ENCODE data around the gene FHIP2A. TPM values are rescaled to one million over a fixed set of nuclear protein-coding genes. Genes with fewer than 3 reads are reported as not detected.
"Not testable (repeated sequence)": the region's sequence is repeated elsewhere in the genome, so short reads cannot be mapped to it uniquely, and the experiment has no call there.

FHIP2A gene
- polyA plus RNA-seq, 1 donor, result 18.8 TPM

DNA sequence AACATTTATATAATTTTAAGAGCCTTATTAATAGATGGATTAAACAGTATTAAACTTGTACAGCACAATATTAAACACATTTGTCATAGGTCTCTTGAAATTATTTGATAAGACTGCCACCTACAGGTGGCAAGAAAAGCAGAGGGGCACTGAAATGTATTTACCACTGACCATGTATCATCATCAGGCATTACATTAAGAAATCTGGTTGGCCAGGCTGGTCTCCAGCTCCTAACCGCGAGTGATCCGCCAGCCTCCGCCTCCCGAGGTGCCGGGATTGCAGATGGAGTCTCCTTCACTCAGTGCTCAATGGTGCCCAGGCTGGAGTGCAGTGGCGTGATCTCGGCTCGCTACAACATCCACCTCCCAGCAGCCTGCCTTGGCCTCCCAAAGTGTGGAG is 35.1 kb upstream of the FHIP2A start:
- not testable (repeated sequence) for H3K4me1 ChIP-seq (ENCODE audit: control insufficient read depth, insufficient read depth, low read length); H3K27ac ChIP-seq (ENCODE audit: low read length); H3K9me3 ChIP-seq (ENCODE audit: control insufficient read depth, low read depth, low read length); H3K4me3 ChIP-seq (ENCODE audit: low read length); H3K27me3 ChIP-seq (ENCODE audit: control insufficient read depth, insufficient read depth, low read length); H3K36me3 ChIP-seq (ENCODE audit: control insufficient read depth, insufficient read depth, low read length)
- peak in 1 of 2 donors; percentile 25 for DNase-seq
- WGBS (ENCODE audit: insufficient coverage, low lambda C conversion rate), result no CpG with 5 or more reads among the region's 9 CpGs

DNA sequence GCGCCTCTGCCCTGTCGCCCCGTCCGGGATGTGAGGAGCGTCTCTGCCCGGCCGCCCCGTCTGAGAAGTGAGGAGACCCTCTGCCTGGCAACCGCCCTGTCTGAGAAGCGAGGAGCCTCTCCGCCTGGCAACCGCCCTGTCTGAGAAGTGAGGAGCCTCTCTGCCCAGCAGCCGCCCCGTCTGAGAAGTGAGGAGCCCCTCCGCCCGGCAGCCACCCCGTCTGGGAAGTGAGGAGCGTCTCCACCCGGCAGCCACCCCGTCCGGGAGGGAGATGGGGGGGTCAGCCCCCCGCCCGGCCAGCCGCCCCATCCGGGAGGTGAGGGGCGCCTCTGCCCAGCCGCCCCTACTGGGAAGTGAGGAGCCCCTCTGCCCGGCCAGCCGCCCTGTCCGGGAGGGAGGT is 34.4 kb upstream of the FHIP2A start:
- H3K27ac ChIP-seq (ENCODE audit: low read length); H3K4me3 ChIP-seq (ENCODE audit: low read length); DNase-seq; H3K9me3 ChIP-seq (ENCODE audit: control insufficient read depth, low read depth, low read length); H3K27me3 ChIP-seq (ENCODE audit: control insufficient read depth, insufficient read depth, low read length); H3K36me3 ChIP-seq (ENCODE audit: control insufficient read depth, insufficient read depth, low read length); H3K4me1 ChIP-seq (ENCODE audit: control insufficient read depth, insufficient read depth, low read length): not testable (repeated sequence)
- WGBS (ENCODE audit: insufficient coverage, low lambda C conversion rate), result no CpG with 5 or more reads among the region's 30 CpGs

DNA sequence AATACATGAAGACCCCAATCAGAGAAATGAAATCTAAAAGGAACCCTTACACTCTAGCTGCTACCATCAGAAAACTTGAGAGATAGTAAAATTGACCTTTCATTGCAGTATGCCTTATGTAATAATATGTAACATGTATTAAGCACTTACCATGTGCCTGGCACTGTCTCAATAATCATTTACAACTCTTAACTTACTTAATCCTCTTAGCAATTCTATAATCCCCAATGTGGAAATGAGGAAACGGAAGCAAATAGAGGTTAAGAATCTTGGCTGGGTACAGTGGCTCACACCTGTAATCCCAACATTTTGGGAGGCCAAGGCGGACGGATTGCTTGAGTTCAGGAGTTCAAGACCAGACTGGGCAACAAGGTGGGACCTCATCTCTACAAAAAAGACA is 29.8 kb upstream of the FHIP2A start:
- no peak overlapping the region for H3K27ac ChIP-seq (ENCODE audit: low read length)

DNA sequence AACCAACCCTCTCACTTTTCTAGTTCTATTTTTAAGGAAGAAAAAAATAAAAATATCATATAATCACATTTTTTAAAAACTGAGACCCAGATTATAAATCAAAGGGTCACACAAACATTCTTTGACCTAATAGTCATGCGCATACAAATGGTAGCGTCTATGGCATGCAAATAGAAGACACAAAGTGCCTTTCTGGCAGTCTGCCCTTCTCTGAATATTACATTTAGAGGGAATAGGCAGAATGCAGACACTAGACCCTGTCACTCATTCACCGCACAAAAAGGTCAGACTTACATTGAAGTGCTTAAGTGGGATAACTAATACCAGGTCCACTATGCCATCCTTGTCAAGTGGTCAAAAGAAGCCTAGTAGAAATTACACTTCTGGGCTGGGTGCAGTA is 26.5 kb upstream of the FHIP2A start:
- Histone ChIP-seq H3K9me3 (ENCODE audit: control insufficient read depth, low read depth, low read length) (no peaks in the 10 kb centered on the region), H3K4me3 (ENCODE audit: low read length) (no peak overlapping the region), H3K27me3 (ENCODE audit: control insufficient read depth, insufficient read depth, low read length) (no peaks in the 10 kb centered on the region), H3K4me1 (ENCODE audit: control insufficient read depth, insufficient read depth, low read length) (no peaks in the 10 kb centered on the region), H3K27ac (ENCODE audit: low read length) (no peak overlapping the region), H3K36me3 (ENCODE audit: control insufficient read depth, insufficient read depth, low read length) (no peaks in the 10 kb centered on the region)
- WGBS (ENCODE audit: insufficient coverage, low lambda C conversion rate), result no CpG with 5 or more reads among the region's 3 CpGs
- no peak for DNase-seq

More for the DNA sequence above, 29.8 kb upstream of the FHIP2A start:
- no peak for DNase-seq
- H3K4me1 ChIP-seq (ENCODE audit: control insufficient read depth, insufficient read depth, low read length), result no peaks in the 10 kb centered on the region
- no peaks in the 10 kb centered on the region for H3K27me3 ChIP-seq (ENCODE audit: control insufficient read depth, insufficient read depth, low read length)
- no peak overlapping the region for H3K4me3 ChIP-seq (ENCODE audit: low read length)
- H3K9me3 ChIP-seq (ENCODE audit: control insufficient read depth, low read depth, low read length), result no peaks in the 10 kb centered on the region
- no peaks in the 10 kb centered on the region for H3K36me3 ChIP-seq (ENCODE audit: control insufficient read depth, insufficient read depth, low read length)
- no CpG with 5 or more reads among the region's 3 CpGs for WGBS (ENCODE audit: insufficient coverage, low lambda C conversion rate)

DNA sequence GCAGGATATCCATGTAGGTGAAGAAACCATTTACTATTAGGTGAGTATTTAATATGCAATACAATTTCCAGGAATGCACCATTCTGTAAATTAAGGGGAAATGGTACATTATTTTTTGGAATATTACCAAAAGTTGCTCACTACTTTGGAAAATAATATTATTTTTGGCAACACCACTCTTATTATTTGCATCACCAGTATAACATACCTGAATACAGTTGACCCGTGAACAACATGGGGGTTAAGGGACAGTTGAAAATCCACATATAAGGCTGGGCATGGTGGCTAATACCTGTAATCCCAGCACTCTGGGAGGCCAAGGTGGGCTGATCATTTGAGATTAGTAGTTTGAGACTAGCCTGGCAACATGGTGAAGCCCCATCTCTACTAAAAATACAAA is 21.2 kb upstream of the FHIP2A start:
- Histone ChIP-seq H3K27me3 (ENCODE audit: control insufficient read depth, insufficient read depth, low read length) (no peaks in the 10 kb centered on the region), H3K4me3 (ENCODE audit: low read length) (no peak overlapping the region), H3K4me1 (ENCODE audit: control insufficient read depth, insufficient read depth, low read length) (no peaks in the 10 kb centered on the region), H3K27ac (ENCODE audit: low read length) (no peak overlapping the region), H3K36me3 (ENCODE audit: control insufficient read depth, insufficient read depth, low read length) (no peaks in the 10 kb centered on the region), H3K9me3 (ENCODE audit: control insufficient read depth, low read depth, low read length) (no peaks in the 10 kb centered on the region)
- WGBS (ENCODE audit: insufficient coverage, low lambda C conversion rate), result no CpG with 5 or more reads among the region's 1 CpG
- DNase-seq, result no peak

DNA sequence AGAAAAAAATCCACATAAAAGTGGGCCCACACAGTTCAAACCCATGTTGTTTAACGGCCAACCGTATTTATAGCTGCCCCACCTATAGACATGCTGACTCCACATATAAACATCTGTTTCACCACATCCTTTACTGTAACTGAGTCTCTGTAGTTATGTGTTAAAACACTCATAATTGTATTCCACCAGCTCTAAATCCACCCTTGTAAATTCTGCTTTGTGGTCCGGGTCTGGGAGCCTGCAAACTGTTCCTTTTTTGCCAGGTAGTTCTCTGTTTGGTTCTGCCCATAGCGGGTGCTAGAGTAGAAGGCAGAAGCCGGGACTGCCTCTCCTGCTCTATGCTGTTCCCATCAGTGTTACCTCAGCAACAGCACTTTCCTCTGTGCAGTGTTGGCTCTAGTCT is 20.2 kb upstream of the FHIP2A start:
- no peaks in the 10 kb centered on the region for H3K36me3 ChIP-seq (ENCODE audit: control insufficient read depth, insufficient read depth, low read length)
- no peak overlapping the region for H3K27ac ChIP-seq (ENCODE audit: low read length)
- H3K4me3 ChIP-seq (ENCODE audit: low read length), result no peak overlapping the region
- no peak for DNase-seq
- no peaks in the 10 kb centered on the region for H3K27me3 ChIP-seq (ENCODE audit: control insufficient read depth, insufficient read depth, low read length)
- no peaks in the 10 kb centered on the region for H3K9me3 ChIP-seq (ENCODE audit: control insufficient read depth, low read depth, low read length)
- H3K4me1 ChIP-seq (ENCODE audit: control insufficient read depth, insufficient read depth, low read length), result no peaks in the 10 kb centered on the region
- WGBS (ENCODE audit: insufficient coverage, low lambda C conversion rate), result no CpG with 5 or more reads among the region's 5 CpGs

DNA sequence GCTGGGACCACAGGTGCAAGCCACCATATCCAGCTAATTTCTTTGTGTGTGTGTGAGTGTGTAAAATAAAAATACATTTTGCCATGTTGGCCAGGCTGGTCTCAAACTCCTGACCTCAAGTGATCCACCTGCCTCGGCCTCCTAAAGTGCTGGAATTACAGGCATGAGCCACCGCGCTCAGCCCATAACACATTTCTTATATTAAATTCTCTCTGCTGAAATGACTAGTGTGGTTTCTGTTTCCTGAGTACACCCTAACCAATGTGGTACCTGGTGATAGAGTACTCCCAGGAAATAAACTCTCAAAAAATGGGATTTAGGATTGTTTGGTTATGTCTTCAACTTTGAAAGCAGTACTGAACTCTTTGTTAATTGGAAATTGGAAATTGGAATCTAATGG is 19.4 kb upstream of the FHIP2A start:
- Histone ChIP-seq H3K27me3 (ENCODE audit: control insufficient read depth, insufficient read depth, low read length) (no peaks in the 10 kb centered on the region), H3K4me3 (ENCODE audit: low read length) (no peak overlapping the region), H3K4me1 (ENCODE audit: control insufficient read depth, insufficient read depth, low read length) (no peaks in the 10 kb centered on the region), H3K36me3 (ENCODE audit: control insufficient read depth, insufficient read depth, low read length) (no peaks in the 10 kb centered on the region), H3K27ac (ENCODE audit: low read length) (no peak overlapping the region), H3K9me3 (ENCODE audit: control insufficient read depth, low read depth, low read length) (no peaks in the 10 kb centered on the region)
- WGBS (ENCODE audit: insufficient coverage, low lambda C conversion rate), result no CpG with 5 or more reads among the region's 3 CpGs
- DNase-seq, result no peak

DNA sequence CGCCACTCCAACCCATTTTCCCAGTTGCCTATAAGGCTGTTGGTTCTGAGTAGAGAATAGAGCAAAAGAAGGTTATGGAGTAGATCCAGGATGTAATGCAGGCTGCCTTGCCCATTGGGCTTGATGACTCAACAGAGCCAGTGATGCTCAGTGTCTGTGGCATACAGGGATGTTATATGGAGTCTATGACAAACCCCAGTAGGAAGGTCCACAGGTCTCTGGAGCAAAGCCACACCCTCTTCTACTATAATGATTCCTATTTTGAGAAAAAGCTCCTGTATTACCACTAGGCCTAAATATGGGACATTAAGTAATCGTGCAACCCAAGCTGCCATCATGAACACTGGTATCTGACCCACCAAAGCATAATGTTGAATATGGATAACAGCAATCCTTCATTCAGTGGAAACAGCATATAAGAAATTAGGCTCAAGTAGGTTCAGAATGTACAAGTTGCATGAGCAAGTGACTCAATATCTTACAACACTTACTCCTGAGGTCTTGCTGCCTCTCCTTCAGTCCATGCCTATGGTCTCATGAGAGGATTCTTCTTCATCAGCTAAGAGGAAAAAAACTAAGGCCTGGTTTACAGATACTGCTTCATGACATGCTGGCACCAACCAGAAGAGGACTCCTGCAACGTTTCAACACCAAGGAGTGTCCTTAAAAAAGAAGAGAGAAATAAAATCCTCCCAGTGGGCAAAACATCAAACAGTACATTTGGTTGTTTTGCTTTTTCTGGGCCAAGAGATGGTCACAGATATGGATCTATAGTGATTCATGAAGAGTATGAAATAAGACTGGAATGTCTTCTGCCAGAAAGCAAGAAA is 14.8 kb upstream of the FHIP2A start:
- no peak overlapping the region for H3K27ac ChIP-seq (ENCODE audit: low read length)
- no peaks in the 10 kb centered on the region for H3K9me3 ChIP-seq (ENCODE audit: control insufficient read depth, low read depth, low read length)
- no peak for DNase-seq
- H3K4me3 ChIP-seq (ENCODE audit: low read length), result no peak overlapping the region
- 100% methylated on average over 2 of the region's 3 CpGs for WGBS (ENCODE audit: insufficient coverage, low lambda C conversion rate)
- no peaks in the 10 kb centered on the region for H3K27me3 ChIP-seq (ENCODE audit: control insufficient read depth, insufficient read depth, low read length)
- no peaks in the 10 kb centered on the region for H3K4me1 ChIP-seq (ENCODE audit: control insufficient read depth, insufficient read depth, low read length)
- H3K36me3 ChIP-seq (ENCODE audit: control insufficient read depth, insufficient read depth, low read length), result no peaks in the 10 kb centered on the region

DNA sequence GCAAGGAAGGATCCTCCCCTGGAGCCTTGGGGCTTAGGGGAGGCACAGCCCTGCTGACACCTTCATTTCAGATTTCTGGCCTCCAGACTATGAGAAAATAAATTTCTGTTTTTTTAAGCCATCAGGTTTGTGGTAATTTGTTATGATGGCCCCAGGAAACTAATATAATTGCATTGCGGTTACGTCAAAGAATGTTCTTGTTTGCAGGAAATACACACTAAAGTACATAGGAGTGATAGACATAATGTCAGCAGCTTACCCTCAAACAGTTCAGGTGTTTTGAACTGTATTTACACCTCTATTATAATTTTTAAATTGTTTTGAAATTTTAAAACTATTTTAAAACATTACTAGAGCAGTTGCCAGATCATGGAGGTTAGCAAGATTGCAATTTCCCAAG is 12.6 kb upstream of the FHIP2A start:
- no peak for DNase-seq
- WGBS (ENCODE audit: insufficient coverage, low lambda C conversion rate), result no CpG with 5 or more reads among the region's 2 CpGs
- no peaks in the 10 kb centered on the region for H3K36me3 ChIP-seq (ENCODE audit: control insufficient read depth, insufficient read depth, low read length)
- no peaks in the 10 kb centered on the region for H3K4me1 ChIP-seq (ENCODE audit: control insufficient read depth, insufficient read depth, low read length)
- H3K9me3 ChIP-seq (ENCODE audit: control insufficient read depth, low read depth, low read length), result no peaks in the 10 kb centered on the region
- H3K4me3 ChIP-seq (ENCODE audit: low read length), result no peak overlapping the region
- no peaks in the 10 kb centered on the region for H3K27me3 ChIP-seq (ENCODE audit: control insufficient read depth, insufficient read depth, low read length)
- no peak overlapping the region for H3K27ac ChIP-seq (ENCODE audit: low read length)

DNA sequence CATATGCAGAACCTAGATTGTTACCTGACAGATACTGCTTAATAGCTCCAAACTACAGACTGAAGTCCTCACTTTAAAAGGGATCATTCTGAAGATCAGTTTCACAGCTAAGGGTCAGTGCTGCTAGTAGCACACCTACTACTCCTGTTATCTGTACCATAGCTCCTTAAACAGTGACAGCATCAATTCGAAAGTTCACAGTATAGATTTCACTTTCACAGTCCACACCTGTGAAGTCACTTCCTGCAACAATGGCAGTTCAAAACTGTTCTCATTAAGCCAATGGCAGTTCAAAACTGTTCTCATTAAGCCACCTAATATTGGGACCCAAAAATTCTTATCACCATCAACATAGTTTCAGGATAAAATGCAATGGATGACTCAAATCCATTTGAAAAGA is 10.7 kb upstream of the FHIP2A start:
- WGBS (ENCODE audit: insufficient coverage, low lambda C conversion rate), result no CpG with 5 or more reads among the region's 1 CpG
- peak in 1 of 2 donors; percentile 66 for DNase-seq
- H3K36me3 ChIP-seq (ENCODE audit: control insufficient read depth, insufficient read depth, low read length), result no peaks in the 10 kb centered on the region
- H3K4me1 ChIP-seq (ENCODE audit: control insufficient read depth, insufficient read depth, low read length), result no peaks in the 10 kb centered on the region
- no peaks in the 10 kb centered on the region for H3K9me3 ChIP-seq (ENCODE audit: control insufficient read depth, low read depth, low read length)
- H3K27ac ChIP-seq (ENCODE audit: low read length), result no peak overlapping the region
- no peak overlapping the region for H3K4me3 ChIP-seq (ENCODE audit: low read length)
- H3K27me3 ChIP-seq (ENCODE audit: control insufficient read depth, insufficient read depth, low read length), result no peaks in the 10 kb centered on the region

DNA sequence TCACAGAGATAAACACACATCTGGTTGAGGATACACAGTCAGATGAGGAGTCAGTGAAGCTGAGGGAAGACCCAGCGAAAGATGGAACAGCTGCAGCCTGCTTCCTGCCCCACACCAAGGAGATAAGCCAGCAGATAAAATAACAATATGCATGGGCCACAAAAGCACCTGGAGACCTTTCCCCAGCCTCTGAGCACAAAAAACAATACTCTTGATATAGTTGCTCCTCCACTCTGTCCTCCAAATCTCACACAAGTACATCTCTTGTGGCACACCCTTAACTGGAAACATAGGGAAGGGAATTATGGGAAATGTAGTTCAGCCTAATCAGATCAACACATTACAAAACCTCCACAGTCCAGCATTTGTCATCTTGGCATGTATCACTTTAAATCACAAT is 9.7 kb upstream of the FHIP2A start:
- no peaks in the 10 kb centered on the region for H3K9me3 ChIP-seq (ENCODE audit: control insufficient read depth, low read depth, low read length)
- no CpG with 5 or more reads among the region's 1 CpG for WGBS (ENCODE audit: insufficient coverage, low lambda C conversion rate)
- H3K4me3 ChIP-seq (ENCODE audit: low read length), result no peak overlapping the region

More for the DNA sequence above, 9.7 kb upstream of the FHIP2A start:
- Histone ChIP-seq H3K27ac (ENCODE audit: low read length) (no peak overlapping the region), H3K27me3 (ENCODE audit: control insufficient read depth, insufficient read depth, low read length) (no peaks in the 10 kb centered on the region), H3K4me1 (ENCODE audit: control insufficient read depth, insufficient read depth, low read length) (no peaks in the 10 kb centered on the region), H3K36me3 (ENCODE audit: control insufficient read depth, insufficient read depth, low read length) (no peaks in the 10 kb centered on the region)
- DNase-seq, result no peak
